Breast epithelium (tissue), 3 donors: Measurements from ENCODE around the gene RSF1.

Experiments
- POLR2A ChIP-seq: fragments of 450-650 bp; IDR thresholded peaks from one replicate; pipeline ENCODE4 v1.6.1; 2016; ENCODE audit warnings: antibody characterized with exemption, mild to moderate bottlenecking, moderate library complexity
- POLR2AphosphoS5 ChIP-seq, 3 donors: sonication (generic); formaldehyde crosslinking; IDR thresholded peaks; one replicate each; pipeline ENCODE4 v1.6.1; 2017; ENCODE audit warnings: antibody characterized with exemption in 3 of 3
- TF ChIP-seq, protein P1 (sequence below), 3 donors: fragments of 450-650 bp; IDR thresholded peaks; one replicate each; pipeline ENCODE4 v1.5.1; 2016 to 2017; ENCODE audit warnings: antibody characterized with exemption in 3 of 3, mild to moderate bottlenecking in 3 of 3, moderate library complexity in 3 of 3

DNA sequence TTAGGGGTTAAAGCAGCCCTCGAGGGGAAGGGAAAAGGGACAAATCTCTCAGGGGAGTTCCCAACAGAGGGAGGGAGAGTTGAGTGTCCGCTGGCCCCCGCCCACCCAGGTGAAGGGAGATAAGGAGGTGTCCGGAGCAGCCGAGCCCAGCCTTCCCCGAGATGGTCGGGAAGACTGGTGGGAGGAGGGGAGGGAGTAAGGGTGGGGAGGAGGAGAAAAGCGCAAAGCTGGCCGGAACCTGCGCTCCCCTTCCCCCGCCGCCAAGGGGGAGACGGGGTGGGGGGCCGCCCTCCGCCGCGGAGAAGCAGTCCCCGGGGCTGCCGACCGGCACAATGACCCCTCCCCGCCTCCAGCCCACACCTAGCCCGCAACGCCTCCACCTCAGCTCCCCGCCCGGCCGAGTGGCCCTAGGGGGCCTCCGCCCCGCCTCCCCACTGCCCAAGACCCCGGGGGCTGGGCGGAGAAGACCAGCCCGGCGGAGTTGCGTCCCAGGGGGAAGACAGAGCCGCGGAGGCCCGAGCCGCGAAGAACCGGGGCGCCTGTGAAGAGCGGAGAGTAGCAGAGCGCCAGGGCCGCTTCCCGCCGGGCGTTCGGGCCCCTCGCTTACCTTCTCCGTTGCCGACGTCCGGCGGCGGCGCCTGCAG, 479 bp downstream of the RSF1 start:
- TF ChIP-seq, protein P1, sequence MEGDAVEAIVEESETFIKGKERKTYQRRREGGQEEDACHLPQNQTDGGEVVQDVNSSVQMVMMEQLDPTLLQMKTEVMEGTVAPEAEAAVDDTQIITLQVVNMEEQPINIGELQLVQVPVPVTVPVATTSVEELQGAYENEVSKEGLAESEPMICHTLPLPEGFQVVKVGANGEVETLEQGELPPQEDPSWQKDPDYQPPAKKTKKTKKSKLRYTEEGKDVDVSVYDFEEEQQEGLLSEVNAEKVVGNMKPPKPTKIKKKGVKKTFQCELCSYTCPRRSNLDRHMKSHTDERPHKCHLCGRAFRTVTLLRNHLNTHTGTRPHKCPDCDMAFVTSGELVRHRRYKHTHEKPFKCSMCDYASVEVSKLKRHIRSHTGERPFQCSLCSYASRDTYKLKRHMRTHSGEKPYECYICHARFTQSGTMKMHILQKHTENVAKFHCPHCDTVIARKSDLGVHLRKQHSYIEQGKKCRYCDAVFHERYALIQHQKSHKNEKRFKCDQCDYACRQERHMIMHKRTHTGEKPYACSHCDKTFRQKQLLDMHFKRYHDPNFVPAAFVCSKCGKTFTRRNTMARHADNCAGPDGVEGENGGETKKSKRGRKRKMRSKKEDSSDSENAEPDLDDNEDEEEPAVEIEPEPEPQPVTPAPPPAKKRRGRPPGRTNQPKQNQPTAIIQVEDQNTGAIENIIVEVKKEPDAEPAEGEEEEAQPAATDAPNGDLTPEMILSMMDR (IDR thresholded peaks at IDR 0.05) = no peak
- TF ChIP-seq POLR2A (no peak), POLR2AphosphoS5 (IDR thresholded peaks at IDR 0.05) (no peak)
